GM19455 (cell line): ENCODE measurements around the gene SYNJ1.
"Not testable (repeated sequence)": the region's sequence is repeated elsewhere in the genome, so short reads cannot be mapped to it uniquely, and the experiment has no call there.

Experiments used
- ATAC-seq: cut with Tn5 transposase; IDR thresholded peaks from one replicate; pipeline ENCODE4 v1.9.1; 2021; ENCODE audit not compliant: unreplicated experiment

SYNJ1 gene

DNA sequence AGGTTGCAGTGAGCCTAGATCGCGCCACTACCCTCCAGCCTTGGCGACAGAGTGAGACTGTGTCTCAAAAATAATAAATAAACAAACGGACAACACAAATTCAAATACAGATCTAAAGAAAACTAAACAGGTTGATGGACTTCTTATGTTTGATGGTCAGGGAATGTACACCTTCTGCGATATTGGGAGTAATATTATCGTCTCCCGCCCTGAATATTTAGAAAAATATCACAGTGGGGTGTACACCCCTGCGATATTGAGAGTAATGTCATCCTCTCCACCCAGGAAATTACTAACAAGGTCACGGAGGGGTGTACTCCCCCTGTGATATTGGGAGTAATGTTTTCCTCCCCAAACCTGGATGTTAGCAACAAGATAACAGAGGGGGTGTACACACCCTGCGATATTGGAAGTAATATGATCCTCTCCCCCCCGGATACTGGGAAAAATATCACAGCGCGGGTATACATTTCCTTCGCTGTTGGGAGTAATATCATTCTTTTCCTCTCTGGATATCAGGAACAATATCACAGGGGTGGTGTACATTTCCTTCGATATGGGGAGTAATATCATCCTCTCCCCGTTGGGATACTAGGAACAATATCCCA is 114.3 kb downstream of the SYNJ1 start:
- no peak for ATAC-seq

DNA sequence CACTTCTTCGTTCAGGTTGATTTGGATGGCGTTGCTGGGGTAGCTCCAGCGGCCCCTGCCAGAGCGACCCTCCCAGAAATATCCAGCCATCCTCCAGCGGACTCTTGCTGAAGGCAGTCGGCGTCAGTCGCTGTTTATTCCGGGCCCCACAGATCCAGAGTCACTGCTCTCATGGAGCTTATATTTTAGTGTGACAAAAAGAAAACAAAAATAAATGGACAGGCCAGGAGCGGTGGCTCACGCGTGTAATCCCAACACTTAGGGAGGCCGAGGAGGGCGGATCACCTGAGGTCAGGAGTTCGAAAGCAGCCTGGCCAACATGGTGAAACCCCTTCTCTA is 114.8 kb downstream of the SYNJ1 start:
- ATAC-seq: no peak

DNA sequence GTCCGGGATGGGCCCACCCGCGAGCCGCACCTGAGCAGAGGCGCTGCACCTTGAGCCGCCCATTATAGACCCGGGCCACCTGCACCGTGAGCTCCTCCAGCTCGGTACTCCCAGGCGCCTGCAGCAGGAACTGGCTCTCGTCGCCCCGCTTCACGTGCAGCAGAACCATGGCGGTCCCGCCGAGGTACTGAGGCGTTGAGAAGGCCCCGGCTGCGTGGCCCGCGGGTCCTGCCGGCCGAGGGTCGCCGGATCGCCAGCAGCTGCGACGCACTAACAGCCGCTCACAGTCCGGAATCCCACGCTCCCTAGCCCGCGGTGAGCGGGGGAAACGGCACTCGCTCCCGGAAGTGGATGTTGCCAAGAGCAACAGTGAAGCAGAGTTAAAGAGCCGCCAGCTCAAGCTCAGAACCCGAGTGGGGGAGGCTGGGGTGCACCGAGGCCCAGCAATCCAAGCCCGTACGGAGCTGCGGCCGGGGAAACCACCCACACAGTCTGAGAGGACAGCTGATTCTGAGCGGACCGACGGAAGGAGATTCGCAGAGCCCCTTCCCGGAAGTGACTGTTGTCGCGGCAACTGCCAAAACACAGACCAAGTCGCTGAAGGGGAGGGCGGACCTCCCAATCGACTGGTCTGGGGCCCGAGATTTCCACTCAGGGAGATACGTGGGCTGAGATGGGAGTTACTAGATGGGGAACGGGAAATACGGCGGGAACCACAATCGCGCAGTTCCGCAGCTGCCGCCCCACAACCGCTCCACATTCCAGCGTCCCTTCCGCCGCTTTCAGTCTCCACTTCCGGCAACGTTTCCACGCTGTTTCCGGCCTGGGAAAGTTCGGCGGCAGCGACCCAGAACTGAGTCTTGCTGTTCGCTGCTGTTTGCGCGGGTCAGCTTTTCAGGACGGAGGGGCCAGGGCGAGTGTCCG is 115.5 kb downstream of the SYNJ1 start, which contains the start of gene CFAP298:
Gene CFAP298 (minus strand): TSS at position 303 of the 924 bp plus-strand sequence. CDS start 134 bp downstream, at position 169.
- peak; percentile 89 for ATAC-seq

DNA sequence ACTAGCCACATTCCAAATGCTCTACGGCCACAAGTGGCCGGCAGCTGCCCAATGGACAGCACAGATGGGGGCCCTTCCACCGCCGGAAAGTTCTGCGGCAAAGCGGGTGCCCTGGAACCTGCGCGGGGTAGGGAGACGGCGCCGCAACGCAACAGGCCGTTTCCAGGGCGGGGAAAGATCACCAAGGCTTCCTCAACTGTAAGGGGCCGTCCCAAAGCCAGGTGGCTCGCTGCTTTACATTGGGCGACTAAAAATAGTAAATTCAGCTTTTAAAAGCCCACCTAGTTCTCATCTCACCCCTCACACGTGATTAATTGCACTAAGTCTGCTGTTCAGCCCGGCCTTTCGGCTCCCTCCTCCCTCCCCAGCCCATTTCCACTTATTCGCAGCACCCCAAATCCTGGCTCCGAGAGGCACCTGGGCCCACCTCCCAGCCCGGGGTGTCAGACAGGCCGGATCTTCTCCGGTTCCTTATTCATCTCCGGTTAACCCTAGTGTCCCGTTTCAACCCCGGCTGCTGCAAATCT is 116.3 kb downstream of the SYNJ1 start:
- peak; percentile 17 for ATAC-seq

DNA sequence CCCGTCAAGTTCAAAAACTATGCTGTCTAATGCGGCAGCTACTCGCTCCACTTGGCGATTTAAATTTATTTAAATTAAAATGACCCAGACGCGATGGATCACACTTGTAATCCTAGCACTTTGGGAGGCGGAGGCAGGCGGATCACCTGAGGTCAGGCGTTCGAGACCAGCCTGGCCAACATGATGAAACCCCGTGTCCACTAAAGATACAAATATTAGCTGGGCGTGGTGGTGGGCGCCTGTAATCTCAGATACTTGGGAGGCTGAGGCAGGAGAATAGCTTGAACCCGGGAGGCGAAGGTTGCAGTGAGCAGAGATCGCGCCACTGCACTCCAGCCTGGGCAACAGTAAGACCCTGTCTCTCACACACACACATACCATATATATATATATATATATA is 116.9 kb downstream of the SYNJ1 start:
- not testable (repeated sequence) for ATAC-seq

DNA sequence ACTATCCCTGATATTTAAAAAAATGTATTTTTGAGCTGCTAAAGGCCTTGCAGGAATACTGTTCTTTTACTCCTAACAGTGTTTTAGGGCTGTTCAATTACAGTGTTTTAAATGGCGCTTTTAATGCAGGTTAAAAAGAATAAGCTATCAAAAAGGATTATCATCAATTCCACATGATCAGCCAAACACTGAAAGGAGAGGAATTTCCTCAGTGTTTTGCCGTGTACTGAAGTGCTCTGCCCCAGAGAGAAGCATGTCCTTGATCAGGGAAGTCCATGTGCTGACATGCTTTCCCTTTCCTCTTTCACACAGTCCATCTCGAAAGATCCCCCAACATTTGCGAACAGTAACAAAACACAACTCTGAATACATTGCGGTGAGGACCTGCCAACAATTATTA is 119.0 kb downstream of the SYNJ1 start:
- ATAC-seq: no peak

DNA sequence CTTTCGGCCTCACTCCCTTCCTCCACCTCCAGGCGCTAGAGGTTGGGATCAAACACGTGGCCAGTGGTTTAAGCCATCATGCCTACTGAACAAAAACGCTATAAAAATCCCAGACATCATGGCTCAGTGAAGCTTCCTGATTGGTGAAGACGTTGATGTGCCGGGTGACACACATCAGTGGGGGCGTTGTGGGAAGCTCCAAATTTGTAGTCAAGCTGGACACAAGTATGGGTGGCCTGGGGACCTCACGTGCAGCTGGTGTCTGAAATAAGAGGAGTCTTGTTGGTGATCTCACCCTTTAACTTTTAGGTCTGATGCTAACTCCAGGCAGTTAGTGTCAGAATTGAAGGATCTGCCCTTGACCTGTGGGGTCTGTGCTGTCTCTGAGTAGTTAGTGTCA is 122.3 kb downstream of the SYNJ1 start:
- ATAC-seq: no peak

DNA sequence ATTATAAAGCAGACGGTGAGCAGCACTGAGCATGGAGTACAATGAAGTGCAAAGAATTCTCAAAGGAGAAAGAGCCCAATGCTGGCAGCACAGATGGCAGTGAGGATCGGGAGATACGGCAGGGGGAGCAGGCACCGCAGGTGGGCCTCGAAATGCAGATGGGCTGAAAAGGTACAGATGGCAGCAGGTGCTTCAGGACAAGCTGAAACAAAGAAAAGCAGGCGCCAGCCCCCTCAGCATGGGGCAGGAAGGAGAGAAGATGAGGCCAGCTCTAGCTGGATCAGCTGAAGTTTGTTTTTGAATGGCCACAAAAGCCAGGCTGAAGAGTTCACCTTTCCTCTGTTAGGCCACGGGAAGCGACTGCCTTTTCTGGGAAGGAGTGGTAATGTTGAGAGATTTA is 123.3 kb downstream of the SYNJ1 start:
- no peak for ATAC-seq

DNA sequence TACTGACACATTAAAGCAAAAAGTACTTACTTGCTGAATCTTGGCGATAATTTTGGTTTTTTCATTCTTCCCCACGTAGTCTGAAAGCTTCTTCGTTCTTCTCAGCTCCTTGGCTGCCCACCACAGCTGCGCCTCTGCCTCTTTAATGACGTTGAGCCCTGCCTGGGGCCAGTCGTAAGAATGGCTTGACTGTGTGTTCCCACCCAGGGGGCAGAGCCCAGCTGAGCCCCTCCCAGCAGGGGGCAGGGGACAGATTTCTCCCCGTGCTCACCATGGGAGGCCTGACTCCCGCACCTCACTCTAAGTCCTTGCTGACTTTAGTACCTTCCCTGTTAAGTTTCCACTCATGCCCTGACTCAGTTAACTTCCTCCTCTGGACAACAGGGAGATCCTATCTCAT is 124.7 kb downstream of the SYNJ1 start:
- ATAC-seq: no peak

DNA sequence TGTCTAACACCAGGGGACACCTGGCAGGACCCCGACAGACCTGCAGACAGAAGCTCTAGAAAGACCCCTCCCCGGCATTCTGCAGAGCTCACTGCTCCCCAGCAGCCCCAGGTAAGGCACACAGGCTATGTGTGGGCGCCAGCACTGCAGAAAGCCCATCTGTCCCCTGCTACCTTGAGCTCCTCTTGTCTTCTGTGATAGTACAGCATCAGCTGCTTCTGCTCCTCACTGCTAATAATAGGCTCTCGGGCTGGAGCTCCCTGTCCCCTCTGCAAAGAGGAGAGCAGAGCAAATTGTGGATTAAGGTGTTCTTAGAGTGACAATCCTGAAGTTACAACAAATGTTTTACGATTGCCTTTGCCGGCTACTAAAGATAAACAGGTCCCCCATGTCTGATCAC is 125.7 kb downstream of the SYNJ1 start:
- no peak for ATAC-seq

DNA sequence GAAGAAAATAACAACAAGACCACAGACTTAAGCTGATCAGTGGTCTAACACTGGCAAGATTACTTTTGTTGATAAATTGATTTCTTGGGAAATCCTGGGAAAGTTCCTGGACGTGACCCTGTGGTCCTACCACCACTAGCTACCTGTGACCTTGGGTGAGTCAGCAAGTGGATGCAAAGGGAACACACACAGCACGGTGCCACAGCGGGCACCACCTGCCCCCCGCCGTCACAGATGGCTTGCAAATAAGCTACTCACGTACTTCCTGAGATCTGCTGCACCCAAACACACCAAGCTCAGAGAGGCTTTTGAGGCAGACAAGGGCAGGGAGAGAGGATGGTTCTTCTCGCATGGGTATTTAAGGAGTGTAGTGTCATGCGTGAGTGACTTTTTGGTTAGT is 128.3 kb downstream of the SYNJ1 start:
- ATAC-seq: no peak

DNA sequence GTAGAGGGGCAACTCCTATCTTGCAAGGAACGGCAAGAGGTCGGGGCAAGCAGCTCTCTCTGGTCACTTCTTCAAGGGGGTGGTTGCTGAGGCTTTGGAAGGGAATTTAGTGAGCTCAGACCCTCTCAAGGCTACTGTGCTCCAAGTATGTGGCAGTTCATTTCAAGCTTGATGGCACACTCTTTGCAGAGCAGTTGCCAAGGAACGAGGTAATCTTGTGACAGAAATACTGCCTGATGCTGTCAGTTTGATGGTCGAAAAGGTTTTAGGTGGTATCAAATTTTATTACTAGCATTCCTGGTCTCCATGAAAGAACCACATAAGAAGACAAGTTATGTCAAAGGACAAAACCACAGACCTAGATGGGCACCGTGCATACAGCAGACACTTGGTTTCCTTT is 128.7 kb downstream of the SYNJ1 start:
- ATAC-seq: no peak

DNA sequence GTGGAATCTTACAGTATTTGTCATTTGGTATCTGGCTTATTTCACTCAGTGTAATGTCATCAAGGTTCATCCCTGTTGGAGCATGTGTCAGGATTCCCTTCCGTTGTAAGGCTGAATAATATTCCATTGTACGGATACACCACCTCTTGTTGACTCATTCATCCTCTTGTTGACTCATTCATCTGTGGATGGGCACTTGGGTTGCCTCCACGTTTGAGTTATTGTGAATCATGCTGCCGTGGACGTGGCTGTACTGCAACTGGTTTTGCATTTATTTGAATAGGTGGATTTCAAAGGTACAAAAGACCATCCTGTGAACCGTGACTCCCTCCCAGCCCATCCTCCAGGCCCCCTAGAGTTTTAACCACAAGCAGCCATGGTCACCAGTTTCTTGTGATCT is 130.6 kb downstream of the SYNJ1 start:
- no peak for ATAC-seq

DNA sequence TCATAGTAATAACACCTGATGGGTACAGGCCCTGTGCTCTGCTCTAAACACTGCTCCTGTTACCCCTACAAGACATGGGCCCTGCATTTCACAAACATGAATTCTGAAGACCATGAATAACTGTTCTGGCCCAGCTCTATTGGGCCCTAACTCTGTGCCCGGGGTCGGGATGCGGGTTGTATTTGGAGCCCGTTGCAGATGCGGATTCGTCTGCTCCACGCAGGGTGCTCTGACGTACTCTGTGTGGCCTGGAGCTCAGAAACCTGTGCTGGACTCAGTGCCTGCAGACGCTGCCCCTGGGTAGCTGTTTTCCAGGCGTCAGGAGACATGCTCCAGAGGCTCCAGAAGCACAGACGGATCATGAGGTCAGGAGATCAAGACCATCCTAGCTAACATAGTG is 132.4 kb downstream of the SYNJ1 start:
- no peak for ATAC-seq

DNA sequence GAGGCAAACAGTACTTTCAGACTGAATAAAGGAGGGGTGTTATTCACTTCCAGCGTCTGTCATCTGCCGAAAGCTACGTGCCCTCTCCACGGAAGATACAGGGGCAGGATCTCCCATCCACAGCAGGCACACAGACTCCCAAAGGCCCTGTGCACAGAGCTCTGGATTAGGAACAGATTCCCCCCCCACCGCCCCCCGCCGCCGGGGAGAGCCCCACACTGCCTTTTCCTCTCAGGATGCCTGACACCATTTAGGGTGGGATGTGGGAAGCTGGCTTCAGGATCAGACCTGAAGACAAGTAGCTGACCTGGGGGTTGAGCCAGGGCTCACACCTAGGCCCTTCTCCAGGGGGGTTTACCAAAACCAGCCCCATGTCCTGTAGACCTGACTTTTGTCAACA is 134.1 kb downstream of the SYNJ1 start:
- ATAC-seq: no peak

DNA sequence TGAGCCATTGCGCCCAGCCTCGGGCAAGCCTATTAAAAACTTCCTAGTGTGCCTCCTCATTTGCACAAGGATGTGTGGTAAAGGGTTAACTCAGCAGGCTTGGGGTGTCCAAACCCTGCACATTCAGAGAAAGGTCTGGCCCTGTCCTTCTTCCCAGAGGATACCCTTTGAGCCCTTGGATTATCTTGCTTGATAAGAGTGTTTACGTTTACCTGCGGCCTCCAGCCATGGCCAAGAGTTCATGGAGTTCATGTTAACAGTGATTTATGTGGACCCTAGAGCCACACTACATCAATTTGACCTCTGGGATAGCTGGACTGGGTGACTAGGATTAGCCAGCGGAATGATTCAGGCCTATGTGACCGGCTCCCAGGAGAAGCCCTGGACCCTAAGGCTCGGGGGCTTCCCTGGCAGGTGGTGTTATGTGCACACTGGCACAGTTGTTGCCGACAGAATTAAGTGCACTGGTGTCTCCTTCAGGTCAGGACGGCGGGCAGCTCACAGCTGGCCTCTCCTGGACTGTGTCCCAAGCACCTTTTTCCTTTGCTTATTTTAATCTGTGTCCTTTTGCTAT is 134.8 kb downstream of the SYNJ1 start:
- no peak for ATAC-seq

DNA sequence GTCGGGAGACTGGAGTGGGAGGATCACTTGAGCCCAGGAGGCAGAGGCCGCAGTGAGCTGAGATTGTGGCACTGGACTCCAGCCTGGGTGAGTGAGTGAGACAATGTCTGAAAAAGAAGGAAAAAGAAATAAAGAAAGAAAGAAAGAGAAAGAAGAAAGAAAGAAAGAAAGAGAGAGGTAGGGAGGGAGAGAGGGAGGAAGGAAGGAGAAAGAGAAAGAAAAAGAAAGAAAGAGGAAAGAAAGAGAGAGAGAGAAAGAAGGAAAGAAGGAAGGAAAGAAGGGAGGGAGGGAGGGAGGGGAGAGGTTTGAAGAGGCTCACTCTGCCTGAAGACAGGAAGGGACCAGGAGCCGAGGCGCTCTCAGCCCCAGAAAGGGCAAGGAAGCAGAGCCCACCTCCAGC is 137.7 kb downstream of the SYNJ1 start:
- no peak for ATAC-seq

DNA sequence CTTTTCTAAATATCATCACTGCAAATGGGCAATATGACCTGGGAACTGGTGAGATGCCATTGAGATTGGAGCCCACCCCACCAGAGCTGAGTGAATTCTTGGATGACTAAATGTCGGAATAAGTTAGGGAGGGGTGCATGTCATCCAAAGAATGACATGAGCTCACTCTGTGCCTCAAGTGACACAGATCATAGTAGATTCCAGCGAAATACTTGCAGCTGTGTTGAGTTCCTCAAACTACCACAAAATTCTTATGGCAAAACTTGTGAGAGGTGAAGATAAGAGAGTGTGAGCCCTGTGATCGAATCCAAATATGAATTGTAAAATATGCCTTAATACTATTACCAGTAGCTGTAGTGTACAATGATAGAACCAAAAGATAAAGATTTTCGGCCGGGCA is 140.2 kb downstream of the SYNJ1 start:
- ATAC-seq: no peak

DNA sequence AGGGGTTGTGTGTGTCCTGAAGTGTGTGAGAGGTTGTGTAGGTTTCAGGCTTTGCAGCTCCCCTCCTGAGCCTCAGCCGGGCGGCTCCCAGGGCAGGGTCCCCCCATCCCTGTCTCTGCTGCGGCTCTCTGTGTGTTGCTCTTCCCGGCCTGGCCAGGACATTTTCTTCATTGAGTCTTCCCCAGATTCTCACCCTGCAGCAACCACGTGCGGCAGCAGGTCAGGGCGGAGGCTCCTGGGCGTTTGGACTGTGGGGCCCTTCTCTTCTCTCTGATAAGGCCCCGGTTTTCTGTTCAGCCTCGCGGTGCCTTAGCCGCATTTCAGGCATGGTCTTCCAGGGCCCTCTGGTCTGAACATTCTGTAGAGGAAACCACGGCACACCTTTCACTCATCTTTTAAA is 140.7 kb downstream of the SYNJ1 start:
- no peak for ATAC-seq

DNA sequence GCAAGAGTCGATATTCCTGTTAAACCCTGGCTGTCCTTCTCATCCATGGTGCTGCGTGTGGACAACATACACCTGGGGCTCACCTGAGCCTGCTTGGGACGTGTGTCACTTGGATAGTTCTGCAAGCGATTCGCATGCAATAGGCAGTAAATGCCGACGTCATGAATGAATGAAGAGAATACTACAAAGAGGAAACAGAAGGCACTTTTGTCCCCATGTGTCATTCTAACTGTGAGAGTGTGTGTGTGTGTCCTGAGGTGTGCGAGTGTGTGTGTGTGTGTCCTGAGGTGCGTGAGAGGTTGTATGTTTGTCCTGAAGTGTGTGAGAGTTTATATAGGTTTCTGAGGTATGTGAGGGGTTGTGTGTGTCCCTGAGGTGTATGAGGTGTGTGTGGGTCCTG is 141.8 kb downstream of the SYNJ1 start:
- no peak for ATAC-seq

DNA sequence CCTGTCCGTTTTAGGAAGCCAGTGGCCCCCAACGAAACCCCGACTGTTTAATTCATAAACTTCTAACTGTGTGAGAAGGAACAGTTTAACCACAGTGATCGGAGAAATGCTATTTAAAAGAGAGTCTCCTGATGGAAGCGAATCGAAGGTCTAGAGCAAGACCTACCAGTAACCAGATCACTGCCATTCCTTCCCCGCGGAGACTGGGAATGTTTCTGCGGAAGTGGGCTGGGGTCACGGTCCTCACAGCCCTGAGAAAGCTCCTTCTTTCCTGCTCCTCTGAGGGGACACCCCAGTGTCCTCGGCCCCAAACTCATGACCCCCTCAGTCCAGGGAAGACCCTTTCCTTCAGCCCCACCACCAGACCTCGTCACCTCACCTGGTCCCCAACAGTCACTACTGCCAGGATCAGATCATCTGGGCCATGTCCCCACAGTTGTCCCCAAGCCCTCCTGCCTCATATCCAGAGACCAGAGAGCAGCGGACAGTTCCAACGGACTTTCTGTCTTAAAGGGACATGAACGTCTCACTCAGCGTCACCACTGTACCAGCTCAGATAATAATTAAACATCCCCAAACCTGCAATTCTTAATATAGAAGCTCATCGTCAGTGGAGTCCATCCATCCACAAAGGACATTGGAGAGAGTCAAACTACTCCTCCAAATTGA is 142.6 kb downstream of the SYNJ1 start, which contains the start of gene TCP10L:
Gene TCP10L (minus strand): TSS at position 482 of the 669 bp plus-strand sequence. CDS start 1,219 bp downstream, outside the sequence.
- ATAC-seq: no peak
